ENCODE results near the gene VTI1A.

DNA sequence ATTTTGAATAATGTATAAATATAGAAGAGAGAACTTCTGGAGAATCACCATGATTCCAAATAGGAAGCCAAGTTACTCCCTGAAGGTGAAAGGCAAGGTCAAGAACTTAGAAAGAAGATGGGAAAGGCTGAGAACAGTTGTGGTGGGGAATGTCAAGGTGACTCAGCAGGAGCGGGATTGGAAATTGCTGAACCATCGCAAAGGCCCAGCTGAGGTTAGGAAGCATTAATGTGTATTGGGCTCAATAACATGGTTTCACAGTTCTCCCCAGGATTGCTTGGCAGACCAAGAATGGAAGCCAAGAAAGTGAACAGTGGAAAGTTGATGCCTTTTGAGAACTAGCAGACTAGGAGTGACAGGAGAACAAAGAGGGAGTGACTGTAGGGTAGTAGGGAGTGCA, 133.3 kb downstream of the VTI1A start:
- TF ChIP-seq, protein P1, sequence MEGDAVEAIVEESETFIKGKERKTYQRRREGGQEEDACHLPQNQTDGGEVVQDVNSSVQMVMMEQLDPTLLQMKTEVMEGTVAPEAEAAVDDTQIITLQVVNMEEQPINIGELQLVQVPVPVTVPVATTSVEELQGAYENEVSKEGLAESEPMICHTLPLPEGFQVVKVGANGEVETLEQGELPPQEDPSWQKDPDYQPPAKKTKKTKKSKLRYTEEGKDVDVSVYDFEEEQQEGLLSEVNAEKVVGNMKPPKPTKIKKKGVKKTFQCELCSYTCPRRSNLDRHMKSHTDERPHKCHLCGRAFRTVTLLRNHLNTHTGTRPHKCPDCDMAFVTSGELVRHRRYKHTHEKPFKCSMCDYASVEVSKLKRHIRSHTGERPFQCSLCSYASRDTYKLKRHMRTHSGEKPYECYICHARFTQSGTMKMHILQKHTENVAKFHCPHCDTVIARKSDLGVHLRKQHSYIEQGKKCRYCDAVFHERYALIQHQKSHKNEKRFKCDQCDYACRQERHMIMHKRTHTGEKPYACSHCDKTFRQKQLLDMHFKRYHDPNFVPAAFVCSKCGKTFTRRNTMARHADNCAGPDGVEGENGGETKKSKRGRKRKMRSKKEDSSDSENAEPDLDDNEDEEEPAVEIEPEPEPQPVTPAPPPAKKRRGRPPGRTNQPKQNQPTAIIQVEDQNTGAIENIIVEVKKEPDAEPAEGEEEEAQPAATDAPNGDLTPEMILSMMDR (IDR thresholded peaks at IDR 0.05), result no peak
- TF ChIP-seq POLR2A (IDR thresholded peaks at IDR 0.05), result no peak

All from adrenal gland (tissue), 5 donors.